Activated CD8-positive, alpha-beta memory T cell treated with anti-CD3 and anti-CD28 coated beads, Interleukin-2, amount 50 U/mL, for 24 hours (primary cell): ENCODE results near the gene VAV3.
"Not testable (repeated sequence)": the region's sequence is repeated elsewhere in the genome, so short reads cannot be mapped to it uniquely, and the experiment has no call there.

Experiments used
- DNase-seq: peaks from one replicate; pipeline ENCODE4 v3.0.0-alpha.2; 2020; ENCODE audit errors: extremely low read depth

Gene VAV3

GRCh38 chr1:107935396-107936064 lies 29.4 kb downstream of the VAV3 start:
- no peak for DNase-seq

- no peak for DNase-seq
These were observed 30.4 kb downstream of the VAV3 start for GRCh38 chr1:107934578-107934977.

GRCh38 chr1:107933736-107934135 lies 31.2 kb downstream of the VAV3 start:
- DNase-seq: no peak

- DNase-seq: no peak
These were observed 34.7 kb downstream of the VAV3 start for GRCh38 chr1:107930292-107930691.

- no peak for DNase-seq
These were observed 37.2 kb downstream of the VAV3 start for GRCh38 chr1:107927820-107928219.

- DNase-seq: no peak
These were observed 38.4 kb downstream of the VAV3 start for GRCh38 chr1:107926436-107927080.

GRCh38 chr1:107925565-107925964 lies 39.4 kb downstream of the VAV3 start:
- no peak for DNase-seq

- DNase-seq: no peak
These were observed 44.0 kb downstream of the VAV3 start for GRCh38 chr1:107920999-107921398.

GRCh38 chr1:107920561-107920960 lies 44.4 kb downstream of the VAV3 start:
- DNase-seq: no peak

GRCh38 chr1:107919953-107920352 lies 45.0 kb downstream of the VAV3 start:
- DNase-seq: no peak

GRCh38 chr1:107914119-107914765 lies 50.7 kb downstream of the VAV3 start:
- no peak for DNase-seq

GRCh38 chr1:107912656-107913055 lies 52.3 kb downstream of the VAV3 start:
- no peak for DNase-seq

GRCh38 chr1:107900090-107900945 lies 64.7 kb downstream of the VAV3 start:
- DNase-seq: no peak

- no peak for DNase-seq
These were observed 65.3 kb downstream of the VAV3 start for GRCh38 chr1:107899655-107900054.

- DNase-seq: no peak
These were observed 67.3 kb downstream of the VAV3 start for GRCh38 chr1:107897438-107898345.

GRCh38 chr1:107896936-107897335 lies 68.0 kb downstream of the VAV3 start:
- no peak for DNase-seq

- DNase-seq: no peak
These were observed 68.6 kb downstream of the VAV3 start for GRCh38 chr1:107896401-107896800.

GRCh38 chr1:107895403-107896191 lies 69.4 kb downstream of the VAV3 start:
- no peak for DNase-seq

- no peak for DNase-seq
These were observed 70.4 kb downstream of the VAV3 start for GRCh38 chr1:107894605-107895004.

GRCh38 chr1:107893350-107893749 lies 71.6 kb downstream of the VAV3 start:
- DNase-seq: not testable (repeated sequence)
